Muscle of back (tissue), 13 donors: ENCODE measurements around the gene ANKLE2. TPM values are rescaled to one million over a fixed set of nuclear protein-coding genes. Genes with fewer than 3 reads are reported as not detected.
A peak's percentile ranks its signal among the peaks of the same experiment; 100 is the strongest.
"Not testable (repeated sequence)": the region's sequence is repeated elsewhere in the genome, so short reads cannot be mapped to it uniquely, and the experiment has no call there.

Experiments used
- DNase-seq, 3 donors: peaks; one replicate each; pipeline versions ENCODE4 v3.0.0 to v3.0.0-alpha.2; 2013
- long read RNA-seq, 9 donors: transcript quantifications; one replicate each; lab custom pipeline, GENCODE V29; 2026
- polyA plus RNA-seq, 10 donors: library from polyadenylated mRNA; unstranded; fragments of 120-200 nt; gene quantifications; one replicate each; pipeline ENCODE4 v1.2.1, GENCODE V29; 2013; ENCODE audit not compliant: insufficient read length in 10 of 10

ANKLE2 gene
- 10 to 100 TPM; 31.9 to 58.8 (median 42.7) TPM for polyA plus RNA-seq
- long read RNA-seq, donor 1, full-length matches to known transcripts: 5 of 5 reads
- long read RNA-seq, donor 1, partial matches to known transcripts: 0 of 5 reads
- long read RNA-seq, donor 1, other reads (novel, unspliced or antisense): 0 of 5 reads
- long read RNA-seq, donor 2, partial matches to known transcripts: 0 of 5 reads
- long read RNA-seq, donor 2, other reads (novel, unspliced or antisense): 0 of 5 reads
- long read RNA-seq, donor 3: 0 reads
- long read RNA-seq, donor 4, full-length matches to known transcripts: 2 of 2 reads
- long read RNA-seq, donor 4, partial matches to known transcripts: 0 of 2 reads
- long read RNA-seq, donor 4, other reads (novel, unspliced or antisense): 0 of 2 reads
- long read RNA-seq, donor 5, full-length matches to known transcripts: 6 of 12 reads
- long read RNA-seq, donor 5, partial matches to known transcripts: 6 of 12 reads
- long read RNA-seq, donor 5, other reads (novel, unspliced or antisense): 0 of 12 reads
- long read RNA-seq, donor 6, full-length matches to known transcripts: 6 of 13 reads
- long read RNA-seq, donor 6, partial matches to known transcripts: 7 of 13 reads
- long read RNA-seq, donor 6, other reads (novel, unspliced or antisense): 0 of 13 reads
- long read RNA-seq, donor 7, full-length matches to known transcripts: 3 of 15 reads
- long read RNA-seq, donor 7, partial matches to known transcripts: 12 of 15 reads
- long read RNA-seq, donor 7, other reads (novel, unspliced or antisense): 0 of 15 reads
- long read RNA-seq, donor 8, full-length matches to known transcripts: 8 of 8 reads
- long read RNA-seq, donor 8, partial matches to known transcripts: 0 of 8 reads
- long read RNA-seq, donor 8, other reads (novel, unspliced or antisense): 0 of 8 reads
- long read RNA-seq, donor 9, full-length matches to known transcripts: 2 of 2 reads
- long read RNA-seq, donor 9, partial matches to known transcripts: 0 of 2 reads
- long read RNA-seq, donor 9, other reads (novel, unspliced or antisense): 0 of 2 reads

- peak in 2 of 3 donors; percentile 31 to 59 for DNase-seq
Observed at GRCh38 chr12:132761032-132761920, at the start of gene ANKLE2. ANKLE2 (minus strand) TSS chr12:132761832; CDS start chr12:132761798, 34 bp downstream.

GRCh38 chr12:132809391-132809790 is 47.8 kb upstream of the ANKLE2 start:
- DNase-seq: not testable (repeated sequence)

- DNase-seq: no peak
Observed at GRCh38 chr12:132807295-132808092, 45.9 kb upstream of the ANKLE2 start.

- DNase-seq: no peak
Observed at GRCh38 chr12:132806857-132807256, 45.2 kb upstream of the ANKLE2 start.

- DNase-seq: no peak
Observed at GRCh38 chr12:132804426-132804861, 42.8 kb upstream of the ANKLE2 start.

GRCh38 chr12:132803888-132804287 is 42.3 kb upstream of the ANKLE2 start:
- DNase-seq: no peak

GRCh38 chr12:132803125-132803524 is 41.5 kb upstream of the ANKLE2 start:
- DNase-seq: no peak

- no peak for DNase-seq
Observed at GRCh38 chr12:132801741-132802140, 40.1 kb upstream of the ANKLE2 start.

GRCh38 chr12:132798836-132799235 is 37.2 kb upstream of the ANKLE2 start:
- no peak for DNase-seq

GRCh38 chr12:132797820-132798570 is 36.4 kb upstream of the ANKLE2 start:
- no peak for DNase-seq

GRCh38 chr12:132795847-132796246 is 34.2 kb upstream of the ANKLE2 start:
- no peak for DNase-seq

GRCh38 chr12:132791940-132792339 is 30.3 kb upstream of the ANKLE2 start:
- not testable (repeated sequence) for DNase-seq

- DNase-seq: no peak
Observed at GRCh38 chr12:132789099-132789471, 27.5 kb upstream of the ANKLE2 start.

- DNase-seq: no peak
Observed at GRCh38 chr12:132788375-132789098, 26.9 kb upstream of the ANKLE2 start.

- DNase-seq: no peak
Observed at GRCh38 chr12:132787877-132788276, 26.2 kb upstream of the ANKLE2 start.

- no peak for DNase-seq
Observed at GRCh38 chr12:132786192-132786591, 24.6 kb upstream of the ANKLE2 start.

GRCh38 chr12:132784580-132784979 is 22.9 kb upstream of the ANKLE2 start:
- DNase-seq: no peak

GRCh38 chr12:132783917-132784531 is 22.4 kb upstream of the ANKLE2 start:
- DNase-seq: peak in 1 of 3 donors; percentile 34
